ENCODE measurements around the gene TGM2.

TGM2 gene

DNA sequence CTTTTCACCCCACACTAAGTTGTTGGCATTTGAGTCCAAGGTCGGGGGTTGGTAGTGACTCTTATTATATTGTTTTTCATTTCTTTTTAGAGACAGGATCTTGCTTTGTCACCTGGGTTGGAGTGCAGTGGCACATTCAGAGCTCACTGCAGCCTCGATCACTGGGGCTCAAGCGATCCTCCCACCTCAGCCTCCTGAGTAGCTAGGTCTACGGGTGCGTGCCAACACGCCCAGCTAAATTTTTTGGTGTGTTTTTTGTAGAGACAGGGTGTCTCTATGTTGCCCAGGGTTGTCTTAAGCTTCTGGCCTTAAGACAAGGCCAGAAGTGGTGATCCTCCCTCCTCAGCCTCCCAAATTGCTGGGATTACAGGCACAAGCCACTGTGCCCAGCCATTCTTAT is 25.1 kb upstream of the TGM2 start:
- no CpG with 5 or more reads among the region's 6 CpGs for WGBS (ENCODE audit: insufficient coverage, insufficient read length)
- Histone ChIP-seq H3K4me1 (ENCODE audit: control insufficient read depth, insufficient read depth, low read length) (no peaks in the 10 kb centered on the region), H3K4me3 (ENCODE audit: low read length) (no peak overlapping the region), H3K27ac (ENCODE audit: low read length) (no peak overlapping the region), H3K36me3 (ENCODE audit: control insufficient read depth, insufficient read depth, low read length) (no peaks in the 10 kb centered on the region), H3K9me3 (ENCODE audit: control insufficient read depth, insufficient read depth, low read length) (no peaks in the 10 kb centered on the region), H3K27me3 (ENCODE audit: control insufficient read depth, insufficient read depth, low read length) (no peaks in the 10 kb centered on the region)
- no peak for DNase-seq (ENCODE audit: low read depth, low spot score)

DNA sequence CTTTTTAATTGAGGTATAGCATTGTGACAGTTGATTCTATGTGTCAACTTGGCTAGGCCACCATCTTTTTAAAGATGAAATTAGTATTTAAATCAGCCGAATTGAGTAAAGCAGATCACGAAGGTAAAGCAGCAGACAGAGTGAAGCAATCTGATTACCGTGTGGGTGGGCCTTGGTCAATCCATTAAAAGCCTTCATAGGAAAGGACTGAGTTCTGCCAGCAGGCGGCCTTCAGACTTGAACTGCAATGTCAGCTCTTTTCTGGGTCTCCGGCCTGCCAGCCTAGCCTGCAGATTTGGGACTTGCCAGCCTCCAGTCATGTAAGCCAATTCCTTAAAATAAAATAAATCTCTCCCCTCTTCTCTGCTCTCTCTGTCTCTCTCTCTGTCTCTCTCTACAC is 22.4 kb upstream of the TGM2 start:
- Histone ChIP-seq H3K27ac (ENCODE audit: low read length) (no peak overlapping the region), H3K27me3 (ENCODE audit: control insufficient read depth, insufficient read depth, low read length) (no peaks in the 10 kb centered on the region), H3K9me3 (ENCODE audit: control insufficient read depth, insufficient read depth, low read length) (no peaks in the 10 kb centered on the region), H3K36me3 (ENCODE audit: control insufficient read depth, insufficient read depth, low read length) (no peaks in the 10 kb centered on the region), H3K4me1 (ENCODE audit: control insufficient read depth, insufficient read depth, low read length) (no peaks in the 10 kb centered on the region), H3K4me3 (ENCODE audit: low read length) (no peak overlapping the region)
- no CpG with 5 or more reads among the region's 5 CpGs for WGBS (ENCODE audit: insufficient coverage, insufficient read length)
- no peak for DNase-seq (ENCODE audit: low read depth, low spot score)

- no peaks in the 10 kb centered on the region for H3K9me3 ChIP-seq (ENCODE audit: control insufficient read depth, insufficient read depth, low read length)
- no CpG with 5 or more reads among the region's 5 CpGs for WGBS (ENCODE audit: insufficient coverage, insufficient read length)
- DNase-seq (ENCODE audit: low read depth, low spot score), result no peak
- H3K27ac ChIP-seq (ENCODE audit: low read length), result no peak overlapping the region
- H3K27me3 ChIP-seq (ENCODE audit: control insufficient read depth, insufficient read depth, low read length), result no peaks in the 10 kb centered on the region
- H3K4me1 ChIP-seq (ENCODE audit: control insufficient read depth, insufficient read depth, low read length), result no peaks in the 10 kb centered on the region
- no peaks in the 10 kb centered on the region for H3K36me3 ChIP-seq (ENCODE audit: control insufficient read depth, insufficient read depth, low read length)
- H3K4me3 ChIP-seq (ENCODE audit: low read length), result no peak overlapping the region
Measured at GRCh38 chr20:38186788-38187221, 21.7 kb upstream of the TGM2 start.

DNA sequence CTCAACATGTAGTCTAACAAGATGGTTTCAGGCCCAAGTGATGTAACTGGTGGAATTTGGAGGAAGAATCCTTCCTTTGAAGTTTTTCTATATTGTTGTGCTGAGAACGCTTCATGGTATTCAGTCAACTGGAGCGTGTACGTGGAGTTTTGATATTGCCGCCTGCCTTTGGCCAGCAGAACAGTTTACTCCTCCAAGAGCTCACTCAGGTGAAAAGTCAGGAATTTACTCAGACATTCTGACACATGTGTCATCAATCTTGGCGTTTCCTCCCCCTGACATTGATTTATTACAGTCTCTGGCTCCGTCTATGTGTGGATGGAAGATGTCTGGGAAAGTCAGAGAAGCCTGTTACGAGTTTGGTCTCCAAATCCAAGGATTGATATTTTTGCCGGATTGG is 19.0 kb upstream of the TGM2 start:
- Histone ChIP-seq H3K9me3 (ENCODE audit: control insufficient read depth, insufficient read depth, low read length) (no peaks in the 10 kb centered on the region), H3K27ac (ENCODE audit: low read length) (no peak overlapping the region), H3K27me3 (ENCODE audit: control insufficient read depth, insufficient read depth, low read length) (no peaks in the 10 kb centered on the region), H3K36me3 (ENCODE audit: control insufficient read depth, insufficient read depth, low read length) (no peaks in the 10 kb centered on the region), H3K4me1 (ENCODE audit: control insufficient read depth, insufficient read depth, low read length) (no peaks in the 10 kb centered on the region), H3K4me3 (ENCODE audit: low read length) (no peak overlapping the region)
- WGBS (ENCODE audit: insufficient coverage, insufficient read length), result no CpG with 5 or more reads among the region's 8 CpGs
- DNase-seq (ENCODE audit: low read depth, low spot score), result no peak

GRCh38 chr20:38181971-38182370 is 16.9 kb upstream of the TGM2 start:
- Histone ChIP-seq H3K4me1 (ENCODE audit: control insufficient read depth, insufficient read depth, low read length) (no peaks in the 10 kb centered on the region), H3K27me3 (ENCODE audit: control insufficient read depth, insufficient read depth, low read length) (no peaks in the 10 kb centered on the region), H3K27ac (ENCODE audit: low read length) (no peak overlapping the region), H3K36me3 (ENCODE audit: control insufficient read depth, insufficient read depth, low read length) (no peaks in the 10 kb centered on the region), H3K4me3 (ENCODE audit: low read length) (no peak overlapping the region), H3K9me3 (ENCODE audit: control insufficient read depth, insufficient read depth, low read length) (no peaks in the 10 kb centered on the region)
- DNase-seq (ENCODE audit: low read depth, low spot score), result no peak
- WGBS (ENCODE audit: insufficient coverage, insufficient read length), result no CpG with 5 or more reads among the region's 3 CpGs

DNA sequence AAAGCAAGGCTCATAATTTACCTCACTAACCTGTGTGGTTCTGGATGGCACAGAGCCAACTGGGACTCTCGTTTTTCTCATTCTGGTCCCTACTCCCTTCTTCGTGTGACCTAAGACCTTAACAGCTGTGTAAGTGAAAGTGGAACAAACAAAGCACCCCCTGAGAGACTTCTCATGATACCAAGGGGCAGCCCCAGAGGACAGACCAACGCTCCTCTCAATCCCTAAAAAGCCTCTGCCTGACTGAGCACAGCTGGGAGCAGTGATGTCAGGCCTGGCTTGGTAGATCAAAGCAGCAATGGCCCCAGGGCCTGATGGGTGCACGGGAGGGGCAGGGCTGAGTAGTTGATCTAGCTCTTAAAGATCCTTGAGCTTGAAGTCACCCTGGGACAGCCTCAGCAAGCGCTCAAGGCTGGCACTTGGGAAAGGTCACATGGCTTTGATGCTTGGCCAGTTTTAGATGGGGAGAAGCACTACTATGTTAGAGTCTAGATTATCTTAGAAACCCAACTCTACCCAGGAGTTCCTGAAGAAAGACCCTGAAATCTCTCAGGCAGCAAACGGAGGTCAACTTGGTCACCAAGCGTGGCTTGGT is 16.2 kb upstream of the TGM2 start:
- Histone ChIP-seq H3K4me3 (ENCODE audit: low read length) (no peak overlapping the region), H3K36me3 (ENCODE audit: control insufficient read depth, insufficient read depth, low read length) (no peaks in the 10 kb centered on the region), H3K27ac (ENCODE audit: low read length) (no peak overlapping the region), H3K9me3 (ENCODE audit: control insufficient read depth, insufficient read depth, low read length) (no peaks in the 10 kb centered on the region), H3K27me3 (ENCODE audit: control insufficient read depth, insufficient read depth, low read length) (no peaks in the 10 kb centered on the region), H3K4me1 (ENCODE audit: control insufficient read depth, insufficient read depth, low read length) (no peaks in the 10 kb centered on the region)
- WGBS (ENCODE audit: insufficient coverage, insufficient read length), result no CpG with 5 or more reads among the region's 7 CpGs
- DNase-seq (ENCODE audit: low read depth, low spot score), result no peak

DNA sequence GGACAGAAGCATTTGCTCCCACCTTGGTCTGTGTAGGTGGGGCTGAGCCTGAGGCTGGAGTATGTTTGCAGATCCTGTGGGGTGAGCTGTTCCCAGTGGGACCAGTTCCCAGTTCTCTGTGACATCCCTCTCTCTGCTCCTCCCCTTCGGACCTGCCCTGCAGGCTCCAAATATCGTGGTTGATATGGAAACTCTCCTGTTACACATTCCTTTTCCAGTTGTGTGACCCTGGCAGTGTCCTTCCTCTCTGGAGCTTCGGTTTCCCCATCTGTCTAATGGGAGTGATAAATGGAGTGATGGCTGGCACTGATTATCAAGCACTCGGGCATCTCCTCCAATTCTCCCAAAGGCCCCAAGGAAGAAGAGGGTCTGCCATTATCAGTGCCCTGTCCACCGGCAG is 15.7 kb upstream of the TGM2 start:
- no peak for DNase-seq (ENCODE audit: low read depth, low spot score)
- H3K27ac ChIP-seq (ENCODE audit: low read length), result no peak overlapping the region
- H3K4me3 ChIP-seq (ENCODE audit: low read length), result no peak overlapping the region
- H3K9me3 ChIP-seq (ENCODE audit: control insufficient read depth, insufficient read depth, low read length), result no peaks in the 10 kb centered on the region
- no CpG with 5 or more reads among the region's 5 CpGs for WGBS (ENCODE audit: insufficient coverage, insufficient read length)
- H3K36me3 ChIP-seq (ENCODE audit: control insufficient read depth, insufficient read depth, low read length), result no peaks in the 10 kb centered on the region
- H3K27me3 ChIP-seq (ENCODE audit: control insufficient read depth, insufficient read depth, low read length), result no peaks in the 10 kb centered on the region
- no peaks in the 10 kb centered on the region for H3K4me1 ChIP-seq (ENCODE audit: control insufficient read depth, insufficient read depth, low read length)

GRCh38 chr20:38179846-38180245 is 14.8 kb upstream of the TGM2 start:
- Histone ChIP-seq H3K27ac (ENCODE audit: low read length) (no peak overlapping the region), H3K27me3 (ENCODE audit: control insufficient read depth, insufficient read depth, low read length) (no peaks in the 10 kb centered on the region), H3K4me3 (ENCODE audit: low read length) (no peak overlapping the region), H3K36me3 (ENCODE audit: control insufficient read depth, insufficient read depth, low read length) (no peaks in the 10 kb centered on the region), H3K4me1 (ENCODE audit: control insufficient read depth, insufficient read depth, low read length) (no peaks in the 10 kb centered on the region), H3K9me3 (ENCODE audit: control insufficient read depth, insufficient read depth, low read length) (no peaks in the 10 kb centered on the region)
- DNase-seq (ENCODE audit: low read depth, low spot score), result no peak
- no CpG with 5 or more reads among the region's 6 CpGs for WGBS (ENCODE audit: insufficient coverage, insufficient read length)

- H3K9me3 ChIP-seq (ENCODE audit: control insufficient read depth, insufficient read depth, low read length), result no peaks in the 10 kb centered on the region
- no peaks in the 10 kb centered on the region for H3K36me3 ChIP-seq (ENCODE audit: control insufficient read depth, insufficient read depth, low read length)
- DNase-seq (ENCODE audit: low read depth, low spot score), result no peak
- no CpG with 5 or more reads among the region's 4 CpGs for WGBS (ENCODE audit: insufficient coverage, insufficient read length)
- no peak overlapping the region for H3K4me3 ChIP-seq (ENCODE audit: low read length)
- no peak overlapping the region for H3K27ac ChIP-seq (ENCODE audit: low read length)
- no peaks in the 10 kb centered on the region for H3K27me3 ChIP-seq (ENCODE audit: control insufficient read depth, insufficient read depth, low read length)
- no peaks in the 10 kb centered on the region for H3K4me1 ChIP-seq (ENCODE audit: control insufficient read depth, insufficient read depth, low read length)
Measured at GRCh38 chr20:38178581-38178980, 13.5 kb upstream of the TGM2 start.

GRCh38 chr20:38178065-38178491 is 13.0 kb upstream of the TGM2 start:
- Histone ChIP-seq H3K9me3 (ENCODE audit: control insufficient read depth, insufficient read depth, low read length) (no peaks in the 10 kb centered on the region), H3K27ac (ENCODE audit: low read length) (no peak overlapping the region), H3K36me3 (ENCODE audit: control insufficient read depth, insufficient read depth, low read length) (no peaks in the 10 kb centered on the region), H3K4me1 (ENCODE audit: control insufficient read depth, insufficient read depth, low read length) (no peaks in the 10 kb centered on the region), H3K4me3 (ENCODE audit: low read length) (no peak overlapping the region), H3K27me3 (ENCODE audit: control insufficient read depth, insufficient read depth, low read length) (no peaks in the 10 kb centered on the region)
- no peak for DNase-seq (ENCODE audit: low read depth, low spot score)
- no CpG with 5 or more reads among the region's 8 CpGs for WGBS (ENCODE audit: insufficient coverage, insufficient read length)

GRCh38 chr20:38177201-38177600 is 12.1 kb upstream of the TGM2 start:
- Histone ChIP-seq H3K27me3 (ENCODE audit: control insufficient read depth, insufficient read depth, low read length) (no peaks in the 10 kb centered on the region), H3K27ac (ENCODE audit: low read length) (no peak overlapping the region), H3K4me1 (ENCODE audit: control insufficient read depth, insufficient read depth, low read length) (no peaks in the 10 kb centered on the region), H3K4me3 (ENCODE audit: low read length) (no peak overlapping the region), H3K36me3 (ENCODE audit: control insufficient read depth, insufficient read depth, low read length) (no peaks in the 10 kb centered on the region), H3K9me3 (ENCODE audit: control insufficient read depth, insufficient read depth, low read length) (no peaks in the 10 kb centered on the region)
- DNase-seq (ENCODE audit: low read depth, low spot score), result no peak
- no CpG with 5 or more reads among the region's 9 CpGs for WGBS (ENCODE audit: insufficient coverage, insufficient read length)
